GM19023 (cell line): ENCODE measurements around the gene FPGS.
A peak's percentile ranks its signal among the peaks of the same experiment; 100 is the strongest.
"Not testable (repeated sequence)": the region's sequence is repeated elsewhere in the genome, so short reads cannot be mapped to it uniquely, and the experiment has no call there.

Source experiments
- ATAC-seq: cut with Tn5 transposase; IDR thresholded peaks from one replicate; pipeline ENCODE4 v1.9.1; 2021; ENCODE audit warnings: mild to moderate bottlenecking, moderate library complexity; ENCODE audit not compliant: unreplicated experiment

Gene FPGS

GRCh38 chr9:127802576-127803443 lies at the start of gene FPGS:
Gene FPGS, plus strand, starts transcription at chr9:127802882. Its CDS starts 43 bp downstream, at chr9:127802925.
- ATAC-seq, result peak; percentile 76

- no peak for ATAC-seq
Measured at GRCh38 chr9:127753148-127753547, 49.5 kb upstream of the FPGS start.

GRCh38 chr9:127753622-127754021 lies 49.1 kb upstream of the FPGS start:
- no peak for ATAC-seq

- ATAC-seq, result no peak
Measured at GRCh38 chr9:127754099-127755060, 48.3 kb upstream of the FPGS start.

GRCh38 chr9:127755061-127756060 lies 47.3 kb upstream of the FPGS start:
- no peak for ATAC-seq

- no peak for ATAC-seq
Measured at GRCh38 chr9:127756233-127756632, 46.4 kb upstream of the FPGS start.

- ATAC-seq, result not testable (repeated sequence)
Measured at GRCh38 chr9:127756776-127757175, 45.9 kb upstream of the FPGS start.

- no peak for ATAC-seq
Measured at GRCh38 chr9:127758843-127759242, 43.8 kb upstream of the FPGS start.

GRCh38 chr9:127761061-127761460 lies 41.6 kb upstream of the FPGS start:
- no peak for ATAC-seq

- no peak for ATAC-seq
Measured at GRCh38 chr9:127761491-127761956, 41.2 kb upstream of the FPGS start.

- no peak for ATAC-seq
Measured at GRCh38 chr9:127762111-127762676, 40.5 kb upstream of the FPGS start.

- ATAC-seq, result no peak
Measured at GRCh38 chr9:127763918-127764384, 38.7 kb upstream of the FPGS start.

GRCh38 chr9:127765418-127765817 lies 37.3 kb upstream of the FPGS start:
- no peak for ATAC-seq

- ATAC-seq, result no peak
Measured at GRCh38 chr9:127767410-127767809, 35.3 kb upstream of the FPGS start.

- no peak for ATAC-seq
Measured at GRCh38 chr9:127767909-127768331, 34.8 kb upstream of the FPGS start.

GRCh38 chr9:127768698-127769097 lies 34.0 kb upstream of the FPGS start:
- ATAC-seq, result no peak

GRCh38 chr9:127769101-127769500 lies 33.6 kb upstream of the FPGS start:
- no peak for ATAC-seq

GRCh38 chr9:127769929-127770582 lies 32.6 kb upstream of the FPGS start:
- ATAC-seq, result no peak

GRCh38 chr9:127770583-127770904 lies 32.1 kb upstream of the FPGS start:
- ATAC-seq, result no peak
